ENCODE results near the gene LONP1. TPM values are rescaled to one million over a fixed set of nuclear protein-coding genes. Genes with fewer than 3 reads are reported as not detected.

LONP1 gene
- total RNA-seq, 1 donor from 2014 or later: 98.5 TPM

GRCh38 chr19:5680084-5680436 lies 39.9 kb downstream of the LONP1 start:
- DNase-seq: peak; percentile 51
- Mint-ChIP-seq H3K27ac (ENCODE audit: unreplicated experiment) (peak overlapping the region; percentile 96), H3K9me3 (ENCODE audit: unreplicated experiment) (peaks cover 20% of the 10 kb centered on the region), H3K36me3 (ENCODE audit: unreplicated experiment) (peaks cover 5% of the 10 kb centered on the region), H3K27me3 (ENCODE audit: unreplicated experiment) (peaks cover 19% of the 10 kb centered on the region), H3K4me1 (ENCODE audit: low read depth, unreplicated experiment) (peaks cover 19% of the 10 kb centered on the region), H3K4me3 (ENCODE audit: unreplicated experiment) (peak overlapping the region; percentile 98)
- no peak for TF ChIP-seq CTCF (IDR thresholded peaks at IDR 0.05; ENCODE audit: partially characterized antibody, unreplicated experiment)

GRCh38 chr19:5679289-5680083 lies 40.5 kb downstream of the LONP1 start:
- Mint-ChIP-seq H3K4me1 (ENCODE audit: low read depth, unreplicated experiment) (peaks cover 19% of the 10 kb centered on the region), H3K4me3 (ENCODE audit: unreplicated experiment) (peak overlapping the region; percentile 98), H3K27me3 (ENCODE audit: unreplicated experiment) (peaks cover 19% of the 10 kb centered on the region), H3K36me3 (ENCODE audit: unreplicated experiment) (peaks cover 5% of the 10 kb centered on the region), H3K9me3 (ENCODE audit: unreplicated experiment) (peaks cover 20% of the 10 kb centered on the region), H3K27ac (ENCODE audit: unreplicated experiment) (peak overlapping the region; percentile 96)
- DNase-seq: no peak
- TF ChIP-seq CTCF (IDR thresholded peaks at IDR 0.05; ENCODE audit: partially characterized antibody, unreplicated experiment): no peak

- no peak for TF ChIP-seq CTCF (IDR thresholded peaks at IDR 0.05; ENCODE audit: partially characterized antibody, unreplicated experiment)
- peaks cover 19% of the 10 kb centered on the region for H3K27me3 Mint-ChIP-seq (ENCODE audit: unreplicated experiment)
- H3K9me3 Mint-ChIP-seq (ENCODE audit: unreplicated experiment): peaks cover 19% of the 10 kb centered on the region
- H3K4me1 Mint-ChIP-seq (ENCODE audit: low read depth, unreplicated experiment): peaks cover 18% of the 10 kb centered on the region
- no peak for DNase-seq
- H3K4me3 Mint-ChIP-seq (ENCODE audit: unreplicated experiment): no peak overlapping the region
- H3K36me3 Mint-ChIP-seq (ENCODE audit: unreplicated experiment): peaks cover 5% of the 10 kb centered on the region
- H3K27ac Mint-ChIP-seq (ENCODE audit: unreplicated experiment): no peak overlapping the region
Measured at GRCh38 chr19:5678071-5678718, 41.8 kb downstream of the LONP1 start.

- Mint-ChIP-seq H3K27me3 (ENCODE audit: unreplicated experiment) (peaks cover 19% of the 10 kb centered on the region), H3K27ac (ENCODE audit: unreplicated experiment) (no peak overlapping the region), H3K4me3 (ENCODE audit: unreplicated experiment) (no peak overlapping the region), H3K4me1 (ENCODE audit: low read depth, unreplicated experiment) (peaks cover 16% of the 10 kb centered on the region), H3K9me3 (ENCODE audit: unreplicated experiment) (peaks cover 21% of the 10 kb centered on the region), H3K36me3 (ENCODE audit: unreplicated experiment) (peaks cover 5% of the 10 kb centered on the region)
- no peak for TF ChIP-seq CTCF (IDR thresholded peaks at IDR 0.05; ENCODE audit: partially characterized antibody, unreplicated experiment)
- no peak for DNase-seq
Measured at GRCh38 chr19:5677580-5677979, 42.4 kb downstream of the LONP1 start.

GRCh38 chr19:5677136-5677535 lies 42.8 kb downstream of the LONP1 start:
- Mint-ChIP-seq H3K4me3 (ENCODE audit: unreplicated experiment) (no peak overlapping the region), H3K36me3 (ENCODE audit: unreplicated experiment) (peaks cover 5% of the 10 kb centered on the region), H3K27ac (ENCODE audit: unreplicated experiment) (no peak overlapping the region), H3K9me3 (ENCODE audit: unreplicated experiment) (peaks cover 21% of the 10 kb centered on the region), H3K27me3 (ENCODE audit: unreplicated experiment) (peaks cover 19% of the 10 kb centered on the region), H3K4me1 (ENCODE audit: low read depth, unreplicated experiment) (peaks cover 16% of the 10 kb centered on the region)
- no peak for TF ChIP-seq CTCF (IDR thresholded peaks at IDR 0.05; ENCODE audit: partially characterized antibody, unreplicated experiment)
- DNase-seq: no peak
